Panc1 (cell line): Measurements from ENCODE around the gene CEP85L. TPM values are rescaled to one million over a fixed set of nuclear protein-coding genes. Genes with fewer than 3 reads are reported as not detected.

Experiments
- ATAC-seq: fragments of 200-7000 bp; cut with Tn5 transposase; 2 replicates; pipeline ENCODE4 v1.9.1; 2020; ENCODE audit warnings: mild to moderate bottlenecking, moderate library complexity
- BruUV-seq: library from RNA; stranded (reverse); fragments of 400-500 nt; replicated peaks from 2 replicates; lab custom pipeline; 2021; lab: Mats Ljungman, UMichigan
- CTCF ChIA-PET: fragments of 300-600 bp; sonication (Branson Sonifier 250); formaldehyde crosslinking; loops from one replicate; lab custom pipeline; 2022; ENCODE audit warnings: antibody characterized with exemption; lab: Charles Lee
- POLR2A ChIA-PET: fragments of 300-600 bp; sonication (Branson Sonifier 250); formaldehyde crosslinking; loops from one replicate; lab custom pipeline; 2022; ENCODE audit warnings: antibody characterized with exemption; lab: Charles Lee
- DNase-seq: peaks from one replicate; pipeline ENCODE4 v3.0.0-alpha.2; 2010; ENCODE audit warnings: low read depth, low spot score
- H3K27ac ChIP-seq: 2 replicates; pipeline ENCODE4 v1.5.1; 2011; ENCODE audit warnings: mild to moderate bottlenecking, low read length, inconsistent platforms
- H3K27me3 ChIP-seq: fragments of 200-500 bp; sonication (Bioruptor generic); 2 replicates; pipeline ENCODE4 v1.6.0; 2014; ENCODE audit warnings: low read length, inconsistent platforms; ENCODE audit not compliant: control insufficient read depth, insufficient read depth
- H3K36me3 ChIP-seq: fragments of 200-500 bp; sonication (Bioruptor generic); 2 replicates; pipeline ENCODE4 v1.5.1; 2014; ENCODE audit warnings: inconsistent platforms, mild to moderate bottlenecking, low read length, moderate library complexity; ENCODE audit not compliant: control insufficient read depth, insufficient read depth
- H3K4me1 ChIP-seq: 2 replicates; pipeline ENCODE4 v1.5.1; 2011; ENCODE audit warnings: inconsistent platforms, mild to moderate bottlenecking, low read length, moderate library complexity; ENCODE audit not compliant: control insufficient read depth, insufficient read depth
- H3K4me3 ChIP-seq, 2 experiments: 2 replicates each; pipeline ENCODE4 v1.5.1; 2011 to 2012; ENCODE audit warnings: low read depth in 2 of 2, low read length in 2 of 2, mild to moderate bottlenecking in 2 of 2, inconsistent platforms in 1 of 2, moderate library complexity in 1 of 2
- H3K9me3 ChIP-seq: fragments of 200-500 bp; sonication (Bioruptor generic); 2 replicates; pipeline ENCODE4 v1.5.1; 2014; ENCODE audit warnings: low read depth, mild to moderate bottlenecking, inconsistent platforms, low read length, moderate library complexity; ENCODE audit not compliant: control insufficient read depth, insufficient read depth
- CTCF ChIP-seq: fragments of 450-650 bp; IDR thresholded peaks from 2 replicates; pipeline ENCODE4 v1.5.1; 2017; ENCODE audit warnings: mild to moderate bottlenecking
- POLR2AphosphoS5 ChIP-seq: IDR thresholded peaks from 2 replicates; pipeline ENCODE4 v1.6.1; 2012; ENCODE audit warnings: mild to moderate bottlenecking, low read depth, low read length, moderate library complexity
- REST ChIP-seq, 2 experiments: IDR thresholded peaks; 2 replicates each; pipeline ENCODE4 v1.6.1; 2011 to 2012; ENCODE audit warnings: low read depth in 2 of 2, control low read depth in 1 of 2, low read length in 1 of 2, mild to moderate bottlenecking in 1 of 2, moderate library complexity in 1 of 2; ENCODE audit not compliant: insufficient read depth in 1 of 2
- SIN3A ChIP-seq: IDR thresholded peaks from 2 replicates; pipeline ENCODE4 v1.6.1; 2012; ENCODE audit warnings: low read depth, mild to moderate bottlenecking, low read length, moderate library complexity, borderline replicate concordance; ENCODE audit not compliant: insufficient read depth
- TCF7L2 ChIP-seq: IDR thresholded peaks from 2 replicates; pipeline ENCODE4 v1.6.1; 2011; ENCODE audit warnings: mild to moderate bottlenecking, low read depth, low read length, inconsistent platforms
- in situ Hi-C: cut with HindIII; loops from 2 replicates; pipeline ENCODE4 v1.10.0; 2016; ENCODE audit warnings: low sequenced_read_pairs, low pct_unique_long_range_greater_than_20kb
- intact Hi-C: fragments of 100-400 bp; cut with micrococcal nuclease; formaldehyde crosslinking; loops from one replicate; pipeline ENCODE4 v1.10.0; 2022; ENCODE audit not compliant: unreplicated experiment
- total RNA-seq: library from RNA; stranded (reverse); gene quantifications from one replicate; pipeline ENCODE4 v1.2.1, GENCODE V29; 2021; ENCODE audit not compliant: unreplicated experiment

CEP85L gene
- total RNA-seq, 1 experiment from 2014 or later = 6.7 TPM

GRCh38 chr6:118679327-118679901 lies 28.0 kb upstream of the CEP85L start:
- no peak overlapping the region for H3K27ac ChIP-seq
- no peaks in the 10 kb centered on the region for H3K36me3 ChIP-seq
- CTCF ChIA-PET = no interaction called here
- in situ Hi-C loops = no loop called here
- H3K4me1 ChIP-seq = no peaks in the 10 kb centered on the region
- peaks cover 2% of the 10 kb centered on the region; the same call in 1 of the 2 replicates for H3K27me3 ChIP-seq
- intact Hi-C loops = no loop called here
- no peak for TF ChIP-seq CTCF
- TF ChIP-seq TCF7L2 = no peak
- DNase-seq (no peak), ATAC-seq (no peak)
- H3K4me3 ChIP-seq = no peak overlapping the region
- POLR2A ChIA-PET = no interaction called here
- no TSS peak for BruUV-seq
- no peaks in the 10 kb centered on the region for H3K9me3 ChIP-seq

GRCh38 chr6:118678866-118679265 lies 27.5 kb upstream of the CEP85L start:
- H3K27me3 ChIP-seq = peaks cover 2% of the 10 kb centered on the region; the same call in 1 of the 2 replicates
- no peaks in the 10 kb centered on the region for H3K9me3 ChIP-seq
- H3K27ac ChIP-seq = no peak overlapping the region
- BruUV-seq = no TSS peak
- no peak overlapping the region for H3K4me3 ChIP-seq
- ChIA-PET CTCF (no interaction called here), POLR2A (no interaction called here)
- TF ChIP-seq TCF7L2 = no peak
- TF ChIP-seq SIN3A = no peak
- TF ChIP-seq CTCF = no peak
- TF ChIP-seq REST (IDR thresholded peaks at IDR 0.05; ENCODE audit: insufficient read depth in 1 of 2, low read depth in 2 of 2, low read length in 1 of 2) = no peak
- TF ChIP-seq POLR2AphosphoS5 = no peak
- H3K36me3 ChIP-seq = no peaks in the 10 kb centered on the region
- DNase-seq (no peak), ATAC-seq (no peak)
- intact Hi-C loops = no loop called here
- H3K4me1 ChIP-seq = no peaks in the 10 kb centered on the region
- in situ Hi-C loops = no loop called here
